KG1 (cell line): ENCODE data around the gene SCARB1.
A peak's percentile ranks its signal among the peaks of the same experiment; 100 is the strongest.
"Not testable (repeated sequence)": the region's sequence is repeated elsewhere in the genome, so short reads cannot be mapped to it uniquely, and the experiment has no call there.

Source experiments
- DNase-seq: peaks from one replicate; lab custom pipeline; 2025; lab: John Stamatoyannopoulos, UW

Gene SCARB1

DNA sequence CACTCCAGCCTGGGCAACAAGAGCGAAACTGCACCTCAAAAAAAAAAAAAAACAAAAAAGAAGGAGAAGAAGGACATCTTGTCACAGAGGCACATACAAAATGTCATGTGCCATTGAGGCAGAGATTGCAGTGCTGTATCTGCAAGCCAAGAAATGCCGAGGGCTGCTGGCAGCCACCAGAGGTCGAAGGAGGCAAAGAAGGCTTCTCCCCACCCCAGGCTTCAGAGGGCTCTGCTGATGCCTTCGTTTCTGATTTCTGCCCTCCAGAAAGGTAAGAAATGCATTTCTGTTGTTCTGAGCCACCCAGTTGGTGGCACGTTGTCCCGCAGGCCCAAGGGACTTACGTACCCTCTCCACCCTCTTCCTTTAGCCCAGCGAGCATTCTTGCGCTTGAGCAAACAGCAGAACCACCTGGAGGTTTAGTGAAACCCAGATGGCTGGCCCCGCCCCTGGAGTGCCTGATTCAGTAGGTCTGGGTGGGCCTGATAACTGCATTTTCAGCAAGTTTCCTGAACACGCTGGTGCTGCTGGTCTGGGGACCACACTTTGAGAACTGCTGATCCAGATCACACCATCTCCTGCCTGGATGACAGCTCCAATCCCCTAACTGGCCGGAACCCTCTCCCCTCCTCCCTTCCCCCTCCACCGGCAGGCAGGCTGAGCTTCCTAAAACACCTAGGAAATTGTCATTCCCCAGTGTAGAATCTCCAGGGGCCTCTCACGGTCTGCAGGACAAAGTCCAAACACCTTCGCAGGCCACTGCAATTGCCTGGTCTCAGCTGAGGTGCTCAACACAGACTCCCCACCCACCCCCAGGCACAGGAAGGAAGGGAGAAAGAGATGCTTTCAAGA, 21.1 kb upstream of the SCARB1 start:
- DNase-seq = no peak

DNA sequence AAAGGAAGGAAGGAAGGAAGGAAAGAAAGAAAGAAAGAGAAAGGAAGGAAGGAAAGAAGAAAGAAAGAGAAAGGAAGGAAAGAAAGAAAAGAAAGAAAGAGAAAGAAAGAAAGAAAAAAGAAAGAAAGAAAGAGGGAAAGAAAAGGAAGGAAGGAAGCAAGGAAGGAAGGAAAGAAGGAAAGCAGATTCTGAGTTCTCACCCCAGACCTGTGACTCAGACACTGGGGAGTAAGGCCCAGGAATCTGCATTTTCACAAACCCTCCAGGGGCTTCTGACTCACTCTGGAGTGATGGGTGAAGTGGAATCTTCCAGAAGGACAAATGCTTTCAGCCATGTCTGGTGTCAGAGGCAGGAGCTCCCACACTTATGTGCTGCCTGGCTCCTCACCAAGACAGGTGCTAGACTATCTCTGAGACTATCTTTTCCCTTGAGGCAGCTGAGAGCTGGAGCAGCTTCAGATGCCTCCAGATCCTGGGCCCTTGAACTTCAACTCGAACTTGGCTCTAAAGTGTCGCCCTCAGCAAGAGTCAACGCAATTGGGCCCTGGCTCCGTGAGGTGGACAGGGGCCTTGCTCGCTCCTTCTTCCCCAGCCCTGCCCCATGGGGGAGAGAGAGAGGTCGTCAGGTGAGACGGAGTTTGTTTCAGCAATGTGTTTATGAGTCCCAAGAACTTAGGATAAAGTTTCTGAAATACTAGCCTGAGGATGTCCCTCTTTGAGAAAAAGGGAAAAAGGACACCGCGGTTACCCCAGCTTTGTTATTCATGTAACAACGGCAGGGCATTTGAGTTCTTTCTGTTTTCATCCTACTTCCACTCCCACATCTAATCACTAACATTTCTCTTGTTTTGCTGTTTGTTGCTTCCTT, 19.8 kb upstream of the SCARB1 start:
- DNase-seq = no peak

DNA sequence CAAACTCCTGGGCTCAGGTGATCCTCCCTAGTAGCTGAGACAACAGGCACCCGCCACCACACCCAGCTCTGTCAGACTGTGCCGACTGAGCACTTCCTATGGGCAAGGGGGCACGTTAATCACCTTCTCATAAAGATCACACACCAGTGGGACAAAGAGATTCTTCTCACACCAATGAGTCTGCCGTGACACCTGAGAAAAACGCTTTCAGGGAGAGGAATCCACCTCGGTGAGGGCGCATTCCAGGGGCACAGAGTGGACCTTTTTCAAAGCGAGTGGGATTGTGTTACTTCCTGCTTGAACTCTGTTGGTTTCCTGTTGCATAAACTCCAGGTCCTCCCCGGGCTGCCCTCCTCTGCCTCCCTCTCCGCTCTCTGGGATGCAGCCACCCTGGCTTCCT, 17.5 kb upstream of the SCARB1 start:
- DNase-seq = peak; percentile 16

DNA sequence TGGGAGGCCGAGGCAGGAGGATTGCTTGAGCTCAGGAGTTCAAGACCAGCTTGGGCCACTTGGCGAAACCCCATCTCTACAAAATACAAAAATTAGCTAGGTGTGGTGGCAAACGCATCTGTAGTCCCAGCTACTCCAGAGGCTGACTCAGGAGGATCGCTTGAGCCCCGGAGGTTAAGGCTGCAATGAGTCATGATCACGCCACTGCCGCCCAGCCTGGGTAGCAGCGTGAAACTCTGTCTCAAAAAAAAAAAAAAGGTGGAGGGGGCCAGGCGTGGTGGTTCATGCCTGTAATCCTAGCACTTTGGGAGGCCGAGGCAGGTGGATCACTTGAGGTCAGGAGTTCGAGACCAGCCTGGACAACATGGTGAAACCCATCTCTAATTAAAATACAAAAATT, 16.7 kb upstream of the SCARB1 start:
- DNase-seq = not testable (repeated sequence)

GRCh38 chr12:124878795-124879516, 15.3 kb upstream of the SCARB1 start:
- DNase-seq = no peak

- no peak for DNase-seq
Observed at GRCh38 chr12:124877423-124877822, 13.8 kb upstream of the SCARB1 start.

DNA sequence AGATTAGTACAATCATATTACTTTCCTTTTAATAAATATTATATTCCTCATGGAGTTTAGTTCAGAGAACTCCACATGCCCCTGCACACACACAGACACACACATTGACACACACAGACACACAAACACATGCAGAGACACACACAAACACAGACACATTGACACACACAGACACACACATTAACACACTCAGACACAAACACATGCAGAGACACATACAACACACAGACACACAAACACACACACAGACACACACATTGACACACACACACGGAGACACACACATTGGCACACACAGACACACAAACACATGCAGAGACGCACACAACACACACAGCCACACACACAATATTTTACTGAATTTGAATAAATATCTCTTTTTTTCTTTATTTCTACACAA, 12.5 kb upstream of the SCARB1 start:
- DNase-seq = no peak

GRCh38 chr12:124875803-124876132, 12.1 kb upstream of the SCARB1 start:
- DNase-seq = no peak

GRCh38 chr12:124874988-124875802, 11.5 kb upstream of the SCARB1 start:
- no peak for DNase-seq

GRCh38 chr12:124874188-124874587, 10.5 kb upstream of the SCARB1 start:
- no peak for DNase-seq

DNA sequence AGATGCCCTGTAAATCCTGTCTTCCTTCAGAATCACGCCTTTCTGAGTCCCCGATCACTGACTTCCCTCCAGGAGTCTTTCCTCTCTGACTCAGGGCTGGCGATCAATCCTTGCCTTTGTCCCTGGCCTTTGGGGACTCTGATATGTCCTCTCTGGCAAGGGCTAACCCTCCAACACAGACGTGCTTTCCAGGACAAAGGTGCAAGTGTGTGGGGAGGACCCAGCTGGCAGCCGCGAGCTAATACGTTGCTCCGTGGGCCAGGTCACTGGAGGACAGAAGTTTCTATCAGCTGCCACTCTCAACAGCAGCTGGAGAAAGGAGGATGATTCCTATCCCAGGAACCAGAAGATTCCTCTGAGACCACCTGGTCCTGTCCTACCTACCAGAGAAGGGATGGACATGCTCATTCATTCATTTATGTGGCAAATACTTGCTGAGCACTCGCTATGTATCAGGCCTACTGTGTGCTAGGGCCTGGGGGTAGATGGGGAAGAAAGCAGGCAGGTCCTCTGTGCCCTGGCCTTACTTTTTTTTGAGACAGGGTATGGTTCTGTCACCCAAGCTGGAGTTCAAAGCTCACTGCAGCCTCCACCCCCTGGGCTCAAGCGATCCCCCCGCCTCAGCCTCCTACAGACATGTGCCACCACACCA, 8.5 kb upstream of the SCARB1 start:
- no peak for DNase-seq

DNA sequence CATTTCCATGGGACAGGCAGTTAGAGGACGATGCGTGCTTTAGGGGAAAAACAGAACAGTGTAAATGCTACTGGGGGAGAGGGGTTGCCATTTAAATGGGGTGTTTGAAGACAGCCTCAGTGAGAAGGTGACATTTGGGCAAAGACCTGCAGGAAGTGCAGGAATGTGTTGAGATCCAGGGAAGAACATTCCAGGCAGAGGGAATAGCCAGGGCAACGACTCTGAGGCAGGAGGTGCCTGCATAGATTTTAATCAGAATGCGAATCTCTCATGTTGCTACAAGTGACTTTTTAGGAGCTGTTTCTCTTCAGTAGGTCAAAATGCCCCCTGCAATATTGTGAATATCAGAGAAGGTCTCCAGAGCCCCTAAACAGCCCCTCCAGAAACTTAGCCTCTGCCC, 7.6 kb upstream of the SCARB1 start:
- no peak for DNase-seq

DNA sequence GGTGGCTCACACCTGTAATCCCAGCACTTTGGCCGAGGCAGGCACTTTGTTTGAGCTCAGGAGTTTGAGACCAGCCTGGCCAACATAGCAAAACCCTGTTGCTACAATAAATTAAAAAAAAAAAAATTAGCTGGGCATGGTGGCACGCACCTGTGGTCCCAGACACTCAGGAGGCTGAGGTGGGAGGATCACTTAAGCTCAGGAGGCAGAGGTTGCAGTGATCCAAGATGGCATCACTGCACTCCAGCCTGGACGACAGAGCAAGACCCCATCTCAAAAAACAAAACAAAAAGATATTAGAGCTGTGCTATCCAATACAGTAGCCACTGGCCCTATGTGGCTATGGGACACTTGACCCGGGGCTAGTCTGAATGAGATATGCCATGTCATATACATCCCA, 6.9 kb upstream of the SCARB1 start:
- DNase-seq = no peak

- peak; percentile 45 for DNase-seq
Observed at GRCh38 chr12:124869059-124869665, 5.5 kb upstream of the SCARB1 start.

- peak; percentile 6 for DNase-seq
Observed at GRCh38 chr12:124868252-124869058, 4.8 kb upstream of the SCARB1 start.

DNA sequence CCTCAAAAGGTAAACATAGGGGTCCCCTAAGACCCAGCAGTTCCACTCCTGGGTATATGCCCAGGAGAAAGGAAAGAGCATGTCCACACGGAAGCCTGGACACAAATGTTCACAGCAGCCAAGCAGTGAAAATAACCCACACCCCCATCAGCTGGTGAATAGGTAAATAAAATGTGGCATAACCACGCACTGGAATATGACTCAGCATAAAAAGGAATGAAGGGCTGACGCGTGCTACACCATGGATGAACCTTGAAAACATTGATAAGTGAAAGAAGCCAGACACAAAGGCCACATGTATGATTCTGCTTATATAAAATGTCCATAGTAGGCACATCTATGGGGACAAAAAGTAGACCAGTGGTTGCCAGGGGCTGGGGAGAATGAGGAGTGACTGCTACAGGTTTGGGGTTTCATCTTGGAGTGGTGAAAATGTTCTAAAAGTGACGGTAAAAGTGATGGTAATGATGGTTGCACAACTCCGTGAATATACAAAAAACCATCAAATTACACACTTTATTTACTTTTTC, 3.8 kb upstream of the SCARB1 start:
- no peak for DNase-seq

GRCh38 chr12:124866883-124867400, 3.3 kb upstream of the SCARB1 start:
- DNase-seq = no peak

DNA sequence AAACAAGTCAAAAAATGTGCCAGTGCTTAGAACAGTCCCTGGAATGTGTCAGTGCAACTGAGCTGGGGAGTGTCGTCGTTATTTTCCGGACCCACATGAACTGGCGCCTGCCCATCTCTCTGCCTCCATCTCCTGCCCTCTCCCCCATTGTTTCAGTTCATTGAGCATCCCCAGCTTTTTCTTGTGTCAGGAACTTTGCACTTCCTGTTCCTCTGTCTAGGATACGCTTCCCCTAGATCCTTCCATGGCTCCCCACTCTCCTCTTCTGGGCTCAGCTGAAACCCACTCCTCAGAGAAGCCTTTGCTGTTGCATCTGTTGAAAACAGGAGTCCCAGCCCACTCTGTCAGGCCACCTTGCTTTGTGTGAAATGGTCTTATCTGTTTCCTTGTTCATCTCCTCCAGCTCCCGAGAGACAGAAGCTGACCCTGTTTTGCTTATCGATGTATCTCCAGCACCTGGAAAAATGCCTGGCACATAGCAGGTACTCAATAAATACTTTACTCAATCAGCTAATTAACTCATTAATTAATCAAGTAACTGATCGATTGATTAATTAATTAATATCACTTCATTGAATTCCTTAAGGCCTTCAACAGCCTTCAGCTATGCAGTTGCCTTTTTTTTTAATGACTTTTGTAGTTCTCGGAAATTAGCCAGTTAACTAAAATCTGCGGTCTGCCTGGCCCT, 2.7 kb upstream of the SCARB1 start:
- DNase-seq = no peak

DNA sequence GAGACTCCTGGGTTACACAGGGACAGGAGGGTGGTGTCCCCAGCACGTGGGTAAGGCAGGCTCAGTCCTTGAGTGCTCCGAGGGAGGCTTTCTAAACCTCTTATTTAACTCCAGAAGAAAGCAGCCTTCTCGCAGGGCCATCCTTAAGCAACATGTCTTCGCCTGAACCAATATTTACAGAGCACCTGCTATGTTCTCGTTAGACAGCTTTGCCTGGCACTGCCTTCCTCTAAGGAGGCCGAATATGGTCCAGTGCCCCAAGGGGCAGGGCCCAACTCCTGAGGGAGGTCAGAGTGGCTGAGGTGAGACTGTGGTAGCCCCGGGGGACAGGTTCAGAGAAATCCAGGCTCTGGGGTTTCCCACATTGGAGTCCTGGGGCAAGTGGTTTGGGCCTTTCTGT, 2.1 kb upstream of the SCARB1 start:
- peak; percentile 4 for DNase-seq
